MM.1S (cell line): ENCODE measurements around the gene HJURP.

Source experiments
- DNase-seq: peaks from one replicate; pipeline ENCODE4 v3.0.0-alpha.2; 2015
- H2AFZ ChIP-seq: fragments of 300-600 bp; sonication (generic); 2 replicates; pipeline ENCODE4 v1.6.0; 2016; ENCODE audit warnings: antibody characterized with exemption, low read length
- H3F3A ChIP-seq: fragments of 300-600 bp; sonication (generic); 2 replicates; pipeline ENCODE4 v1.6.1; 2016; ENCODE audit warnings: mild to moderate bottlenecking, antibody characterized with exemption, low read length, moderate library complexity, mixed read lengths; ENCODE audit not compliant: insufficient read depth
- H3K27ac ChIP-seq: fragments of 300-600 bp; sonication (generic); 2 replicates; pipeline ENCODE4 v1.5.1; 2016; ENCODE audit warnings: mild to moderate bottlenecking, low read length
- H3K27me3 ChIP-seq: fragments of 300-600 bp; sonication (generic); replicated peaks from 2 replicates; pipeline ENCODE4 v1.6.0; 2016; ENCODE audit warnings: low read length; ENCODE audit not compliant: insufficient read depth
- H3K36me3 ChIP-seq: fragments of 300-600 bp; sonication (generic); replicated peaks from 2 replicates; pipeline ENCODE4 v1.6.1; 2016; ENCODE audit warnings: mild to moderate bottlenecking, low read length, mixed read lengths; ENCODE audit not compliant: insufficient read depth
- H3K4me1 ChIP-seq: fragments of 300-600 bp; sonication (generic); 2 replicates; pipeline ENCODE4 v1.6.1; 2016; ENCODE audit warnings: low read length, mixed read lengths
- H3K4me2 ChIP-seq: fragments of 300-600 bp; sonication (generic); 2 replicates; pipeline ENCODE4 v1.6.0; 2016; ENCODE audit warnings: low read depth, low read length
- H3K4me3 ChIP-seq: fragments of 300-600 bp; sonication (generic); 2 replicates; pipeline ENCODE4 v1.5.1; 2016; ENCODE audit warnings: low read length, mixed read lengths
- H3K79me2 ChIP-seq: fragments of 300-600 bp; sonication (generic); 2 replicates; pipeline ENCODE4 v1.6.1; 2016; ENCODE audit warnings: mixed run types, low read length, mixed read lengths
- H3K9ac ChIP-seq: fragments of 300-600 bp; sonication (generic); 2 replicates; pipeline ENCODE4 v1.6.1; 2016; ENCODE audit warnings: low read length, mixed read lengths
- H3K9me2 ChIP-seq: fragments of 300-600 bp; sonication (generic); replicated peaks from 2 replicates; pipeline ENCODE4 v1.6.1; 2016; ENCODE audit warnings: mild to moderate bottlenecking, low read length, mixed read lengths; ENCODE audit not compliant: insufficient read depth
- H3K9me3 ChIP-seq: fragments of 300-600 bp; sonication (generic); replicated peaks from 2 replicates; pipeline ENCODE4 v1.6.1; 2016; ENCODE audit warnings: mild to moderate bottlenecking, low read length, mixed read lengths; ENCODE audit not compliant: insufficient read depth
- H4K20me1 ChIP-seq: fragments of 300-600 bp; sonication (generic); 2 replicates; pipeline ENCODE4 v1.6.1; 2016; ENCODE audit warnings: mild to moderate bottlenecking, low read length, moderate library complexity, mixed read lengths; ENCODE audit not compliant: insufficient read depth
- EZH2 ChIP-seq: fragments of 300-600 bp; sonication (generic); optimal IDR thresholded peaks from 2 replicates; pipeline ENCODE3; 2017; ENCODE audit warnings: low read depth, mild to moderate bottlenecking, antibody characterized with exemption, low read length, mixed read lengths
- EZH2phosphoT487 ChIP-seq: fragments of 300-600 bp; sonication (generic); IDR thresholded peaks from 2 replicates; pipeline ENCODE4 v1.6.1; 2018; ENCODE audit warnings: antibody characterized with exemption, low read length
- TF ChIP-seq, protein P1 (sequence below): fragments of 300-600 bp; sonication (generic); IDR thresholded peaks from 2 replicates; pipeline ENCODE4 v1.5.1; 2016; ENCODE audit warnings: antibody characterized with exemption, low read length, mixed read lengths

The HJURP gene

DNA sequence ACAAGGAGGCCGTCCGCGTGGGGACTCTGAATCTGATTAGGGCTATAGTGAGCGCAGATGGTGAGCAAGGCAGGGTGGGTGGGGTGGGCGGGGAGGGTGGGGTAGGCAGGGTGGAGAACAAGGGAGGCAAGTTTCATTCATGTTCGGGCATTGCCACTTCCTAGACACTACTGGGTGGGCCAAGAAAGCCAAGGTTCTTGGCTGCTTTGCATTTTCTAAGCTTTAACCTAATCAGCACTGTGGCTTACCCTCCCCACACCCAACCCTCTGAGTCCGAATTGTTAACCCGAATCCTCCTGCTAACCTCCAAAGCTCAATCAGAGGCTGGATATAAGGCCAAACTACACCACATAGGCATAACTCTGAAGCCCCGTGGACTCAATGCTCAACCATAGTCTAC, 58.1 kb downstream of the HJURP start:
- Histone ChIP-seq H3F3A (no peaks in the 10 kb centered on the region), H3K9me2 (no peaks in the 10 kb centered on the region), H3K4me1 (peaks cover 5% of the 10 kb centered on the region), H3K9ac (no peak overlapping the region), H3K79me2 (no peaks in the 10 kb centered on the region), H3K27me3 (no peaks in the 10 kb centered on the region), H3K36me3 (no peaks in the 10 kb centered on the region), H3K9me3 (no peaks in the 10 kb centered on the region), H2AFZ (no peak overlapping the region), H3K4me2 (no peak overlapping the region), H4K20me1 (no peaks in the 10 kb centered on the region), H3K27ac (no peak overlapping the region), H3K4me3 (no peak overlapping the region)
- TF ChIP-seq EZH2 (no peak), EZH2phosphoT487 (no peak)
- TF ChIP-seq, protein P1, sequence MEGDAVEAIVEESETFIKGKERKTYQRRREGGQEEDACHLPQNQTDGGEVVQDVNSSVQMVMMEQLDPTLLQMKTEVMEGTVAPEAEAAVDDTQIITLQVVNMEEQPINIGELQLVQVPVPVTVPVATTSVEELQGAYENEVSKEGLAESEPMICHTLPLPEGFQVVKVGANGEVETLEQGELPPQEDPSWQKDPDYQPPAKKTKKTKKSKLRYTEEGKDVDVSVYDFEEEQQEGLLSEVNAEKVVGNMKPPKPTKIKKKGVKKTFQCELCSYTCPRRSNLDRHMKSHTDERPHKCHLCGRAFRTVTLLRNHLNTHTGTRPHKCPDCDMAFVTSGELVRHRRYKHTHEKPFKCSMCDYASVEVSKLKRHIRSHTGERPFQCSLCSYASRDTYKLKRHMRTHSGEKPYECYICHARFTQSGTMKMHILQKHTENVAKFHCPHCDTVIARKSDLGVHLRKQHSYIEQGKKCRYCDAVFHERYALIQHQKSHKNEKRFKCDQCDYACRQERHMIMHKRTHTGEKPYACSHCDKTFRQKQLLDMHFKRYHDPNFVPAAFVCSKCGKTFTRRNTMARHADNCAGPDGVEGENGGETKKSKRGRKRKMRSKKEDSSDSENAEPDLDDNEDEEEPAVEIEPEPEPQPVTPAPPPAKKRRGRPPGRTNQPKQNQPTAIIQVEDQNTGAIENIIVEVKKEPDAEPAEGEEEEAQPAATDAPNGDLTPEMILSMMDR: no peak
- no peak for DNase-seq

DNA sequence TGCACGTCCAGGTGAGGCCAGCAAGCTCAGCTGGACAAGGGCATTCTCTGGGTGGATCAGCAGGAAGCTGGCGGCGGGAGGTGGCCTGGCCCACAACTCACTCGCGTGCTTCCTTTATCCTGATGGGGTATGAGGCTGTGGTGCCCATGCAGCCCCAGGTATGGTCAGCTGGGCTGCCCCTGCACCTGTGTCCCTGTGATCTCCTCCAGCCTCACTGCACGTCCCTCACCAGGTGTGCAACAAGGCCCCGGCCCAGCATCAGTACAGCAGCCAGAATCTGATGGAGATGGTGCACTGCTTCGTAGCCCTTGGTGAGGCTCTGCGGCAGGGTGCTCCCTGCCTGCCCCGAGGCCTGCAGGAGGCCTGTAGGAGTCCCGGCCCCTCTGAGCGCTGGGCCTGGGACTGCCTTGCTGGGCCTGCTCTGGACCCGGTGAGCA, 58.6 kb downstream of the HJURP start:
- no peaks in the 10 kb centered on the region for H3F3A ChIP-seq
- H3K79me2 ChIP-seq: no peaks in the 10 kb centered on the region
- no peaks in the 10 kb centered on the region for H4K20me1 ChIP-seq
- H3K4me3 ChIP-seq: no peak overlapping the region
- H3K9me3 ChIP-seq: no peaks in the 10 kb centered on the region
- H3K9ac ChIP-seq: no peak overlapping the region
- H3K36me3 ChIP-seq: no peaks in the 10 kb centered on the region
- DNase-seq: no peak
- no peaks in the 10 kb centered on the region for H3K27me3 ChIP-seq
- no peak overlapping the region for H2AFZ ChIP-seq
- H3K4me2 ChIP-seq: no peak overlapping the region
- no peak overlapping the region for H3K27ac ChIP-seq
- peaks cover under 1% of the 10 kb centered on the region for H3K4me1 ChIP-seq
- H3K9me2 ChIP-seq: no peaks in the 10 kb centered on the region
- TF ChIP-seq EZH2 (no peak), EZH2phosphoT487 (no peak)
- TF ChIP-seq, protein P1: no peak

DNA sequence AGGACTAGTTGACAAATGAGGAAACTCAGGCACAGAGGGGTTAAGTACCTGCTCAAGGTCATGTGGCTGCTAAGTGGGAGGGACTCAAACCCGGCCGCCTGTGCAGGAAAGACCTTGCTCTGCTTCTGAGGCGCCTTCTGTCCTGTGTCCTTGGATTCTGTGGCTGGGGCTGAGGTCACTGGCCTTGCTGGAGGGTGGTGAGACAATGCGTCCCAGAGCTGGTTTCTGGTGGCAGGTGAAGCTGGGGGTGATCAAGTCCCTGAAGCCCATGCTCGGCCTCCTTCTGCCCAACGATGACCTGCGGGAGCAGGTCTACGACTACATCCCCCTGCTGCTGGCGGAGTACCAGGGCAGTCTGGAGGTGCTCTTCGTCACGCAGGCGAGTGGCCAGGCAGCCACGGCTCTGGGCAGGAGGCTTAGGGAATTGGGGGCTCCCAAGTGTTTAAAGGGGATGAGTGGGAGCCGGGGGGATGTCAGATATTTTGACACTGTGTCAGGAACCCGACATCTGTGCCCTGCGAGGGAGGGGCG, 60.1 kb downstream of the HJURP start:
- Histone ChIP-seq H3K9ac (no peak overlapping the region), H3K27me3 (no peaks in the 10 kb centered on the region), H2AFZ (no peak overlapping the region), H3K9me2 (no peaks in the 10 kb centered on the region), H3K79me2 (no peaks in the 10 kb centered on the region), H3F3A (no peaks in the 10 kb centered on the region), H3K4me2 (no peak overlapping the region), H3K4me1 (no peaks in the 10 kb centered on the region), H3K36me3 (no peaks in the 10 kb centered on the region), H3K4me3 (no peak overlapping the region), H3K9me3 (no peaks in the 10 kb centered on the region), H3K27ac (no peak overlapping the region), H4K20me1 (no peaks in the 10 kb centered on the region)
- no peak for DNase-seq
- TF ChIP-seq EZH2: no peak

DNA sequence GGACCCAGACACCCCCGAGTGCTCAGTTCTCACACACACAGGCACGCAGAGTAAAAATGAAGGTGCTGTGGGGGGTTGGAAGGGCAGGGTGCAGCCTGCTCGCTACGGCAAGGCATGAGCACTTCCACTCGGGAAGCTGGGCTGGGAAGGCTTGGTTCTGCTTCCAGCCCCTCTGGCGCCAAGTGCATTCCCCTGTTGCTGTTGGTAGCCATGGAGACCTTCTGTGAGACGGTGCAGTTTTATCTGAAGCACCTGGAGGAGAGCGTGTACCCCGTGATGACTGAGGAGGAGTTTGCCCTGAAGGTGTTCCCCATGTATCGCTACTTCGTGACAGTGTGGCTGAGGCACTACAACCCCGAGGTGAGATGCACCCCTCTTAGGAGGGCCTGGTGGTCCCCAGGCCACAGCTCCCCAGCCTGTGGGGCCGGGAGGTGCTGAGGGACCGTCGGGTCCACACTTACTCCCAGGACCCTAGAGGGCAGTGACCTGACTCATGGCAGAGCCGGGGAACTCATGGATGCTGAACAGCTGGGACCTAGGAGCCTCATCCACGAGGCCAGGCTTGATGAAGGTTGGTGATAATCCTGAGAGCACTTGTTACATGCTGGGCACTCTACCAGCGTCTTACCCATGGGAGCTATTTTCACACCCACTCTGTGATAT, 60.7 kb downstream of the HJURP start:
- Histone ChIP-seq H3K36me3 (no peaks in the 10 kb centered on the region), H3K9me2 (no peaks in the 10 kb centered on the region), H2AFZ (no peak overlapping the region), H3K4me1 (no peaks in the 10 kb centered on the region), H3K27me3 (no peaks in the 10 kb centered on the region), H3F3A (no peaks in the 10 kb centered on the region), H3K9ac (no peak overlapping the region), H3K79me2 (no peaks in the 10 kb centered on the region), H3K4me3 (no peak overlapping the region), H4K20me1 (no peaks in the 10 kb centered on the region), H3K27ac (no peak overlapping the region), H3K4me2 (no peak overlapping the region), H3K9me3 (no peaks in the 10 kb centered on the region)
- DNase-seq: no peak
- TF ChIP-seq, protein P1: no peak
- TF ChIP-seq EZH2phosphoT487 (no peak), EZH2 (no peak)
